HCT116 (cell line): ENCODE data around the gene STON2.

ENCODE experiments used
- CTCF ChIP-seq, 3 experiments: fragments of 200-600 bp in 1 of 3; sonication (generic) in 1 of 3; IDR thresholded peaks in 2 of 3; conservative IDR thresholded peaks in 1 of 3; 2 replicates each; pipeline ENCODE4 v1.5.1; 2012 to 2017; ENCODE audit warnings: low read depth in 2 of 3, low read length in 2 of 3, antibody characterized with exemption in 1 of 3, borderline replicate concordance in 1 of 3, control low read depth in 1 of 3, mild to moderate bottlenecking in 1 of 3, mixed read lengths in 1 of 3, mixed run types in 1 of 3, moderate library complexity in 1 of 3; ENCODE audit not compliant: insufficient read depth in 1 of 3
- RAD21 ChIP-seq: IDR thresholded peaks from 2 replicates; pipeline ENCODE4 v1.6.1; 2012; ENCODE audit warnings: low read depth, mild to moderate bottlenecking
- SRF ChIP-seq: IDR thresholded peaks from 2 replicates; pipeline ENCODE4 v1.6.1; 2012; ENCODE audit warnings: low read depth

GRCh38 chr14:81298911-81299310 is 101.2 kb downstream of the STON2 start:
- no peak for TF ChIP-seq RAD21
- no peak for TF ChIP-seq CTCF (IDR thresholded peaks at IDR 0.05 in 2 of 3, conservative IDR thresholded peaks at IDR 0.05 in 1 of 3; ENCODE audit: borderline replicate concordance in 1 of 3, insufficient read depth in 1 of 3, low read depth in 2 of 3, low read length in 2 of 3)
- no peak for TF ChIP-seq SRF
